Left ventricle myocardium inferior (tissue), 1 donor: Measurements from ENCODE around the gene XAGE1B. TPM values are rescaled to one million over a fixed set of nuclear protein-coding genes. Genes with fewer than 3 reads are reported as not detected.
"Not testable (repeated sequence)": the region's sequence is repeated elsewhere in the genome, so short reads cannot be mapped to it uniquely, and the experiment has no call there.

Experiments used
- DNase-seq: peaks from one replicate; pipeline ENCODE4 v3.0.0-alpha.2; 2020
- H3K27ac ChIP-seq: fragments of 200-600 bp; replicated peaks from 2 replicates; pipeline ENCODE4 v1.8.0; 2021
- H3K27me3 ChIP-seq: fragments of 200-600 bp; 2 replicates; pipeline ENCODE4 v1.8.0; 2021; ENCODE audit warnings: low read depth
- H3K36me3 ChIP-seq: fragments of 200-600 bp; 2 replicates; pipeline ENCODE4 v1.8.0; 2021
- H3K4me1 ChIP-seq: fragments of 200-600 bp; 2 replicates; pipeline ENCODE4 v1.8.0; 2021
- H3K4me3 ChIP-seq: fragments of 200-600 bp; 2 replicates; pipeline ENCODE4 v1.8.0; 2021; ENCODE audit warnings: mild to moderate bottlenecking, moderate library complexity
- H3K9me3 ChIP-seq: fragments of 200-600 bp; replicated peaks from 2 replicates; pipeline ENCODE4 v1.8.0; 2021
- CTCF ChIP-seq: fragments of 200-600 bp; IDR thresholded peaks from 2 replicates; pipeline ENCODE4 v1.8.0; 2021; ENCODE audit warnings: antibody characterized with exemption, mild to moderate bottlenecking, borderline replicate concordance
- intact Hi-C: fragments of 100-400 bp; cut with micrococcal nuclease; formaldehyde crosslinking; loops from one replicate; pipeline ENCODE4 v1.11.0; 2022
- total RNA-seq: library from RNA; stranded (reverse); fragmentation: NEBNext Ultra II Directional; extraction: Animal tissue kit (Norgen Biotek cat#: 25700); gene quantifications from one replicate; pipeline ENCODE4 v1.2.1, GENCODE V29; 2021
- donor health status: DM: no; HTN: yes; CAD: no; lungs with severe emphysema.

XAGE1B gene
- total RNA-seq, 1 donor from 2014 or later: not detected

GRCh38 chrX:52507331-52507730 is 9.5 kb downstream of the XAGE1B start:
- H3K4me1 ChIP-seq: no peaks in the 10 kb centered on the region
- H3K4me3 ChIP-seq: no peak overlapping the region
- H3K27ac ChIP-seq: no peak overlapping the region
- intact Hi-C loops: no loop called here
- no peaks in the 10 kb centered on the region for H3K36me3 ChIP-seq
- DNase-seq: no peak
- H3K27me3 ChIP-seq: no peaks in the 10 kb centered on the region
- no peaks in the 10 kb centered on the region for H3K9me3 ChIP-seq
- no peak for TF ChIP-seq CTCF

GRCh38 chrX:52504551-52504950 is 12.3 kb downstream of the XAGE1B start:
- no peak for TF ChIP-seq CTCF
- Histone ChIP-seq H3K4me3 (no peak overlapping the region), H3K36me3 (no peaks in the 10 kb centered on the region), H3K27ac (no peak overlapping the region), H3K4me1 (no peaks in the 10 kb centered on the region), H3K27me3 (no peaks in the 10 kb centered on the region), H3K9me3 (no peaks in the 10 kb centered on the region)
- DNase-seq: no peak
- intact Hi-C loops: no loop called here

- DNase-seq, H3K4me3 ChIP-seq, H3K9me3 ChIP-seq, intact Hi-C loops, H3K36me3 ChIP-seq, H3K4me1 ChIP-seq, H3K27me3 ChIP-seq, H3K27ac ChIP-seq: not testable (repeated sequence)
Observed at GRCh38 chrX:52501362-52501761, 15.5 kb downstream of the XAGE1B start.

GRCh38 chrX:52496419-52496772 is 20.5 kb downstream of the XAGE1B start:
- H3K9me3 ChIP-seq, H3K27ac ChIP-seq, intact Hi-C loops, DNase-seq, H3K36me3 ChIP-seq, H3K4me1 ChIP-seq, H3K27me3 ChIP-seq, H3K4me3 ChIP-seq: not testable (repeated sequence)

- H3K27me3 ChIP-seq, H3K27ac ChIP-seq, H3K4me3 ChIP-seq, DNase-seq, H3K36me3 ChIP-seq, H3K9me3 ChIP-seq, intact Hi-C loops, H3K4me1 ChIP-seq: not testable (repeated sequence)
Observed at GRCh38 chrX:52495545-52496418, 21.1 kb downstream of the XAGE1B start, which contains the start of gene XAGE1A. Gene XAGE1A (plus strand): TSS chrX:52495808. CDS start chrX:52497362, 1,554 bp downstream.

GRCh38 chrX:52471301-52471700 is 45.6 kb downstream of the XAGE1B start:
- H3K4me1 ChIP-seq, H3K36me3 ChIP-seq, H3K4me3 ChIP-seq, intact Hi-C loops, H3K27ac ChIP-seq, H3K27me3 ChIP-seq, DNase-seq, H3K9me3 ChIP-seq: not testable (repeated sequence)

Other genes with a start within 250 kb of the XAGE1B start
- not detected for gene XAGE2, start 148.0 kb downstream of the XAGE1B start, total RNA-seq
- not detected for gene XAGE1A, start 21.3 kb downstream of the XAGE1B start, total RNA-seq
- not detected for gene SSX7, start 137.8 kb upstream of the XAGE1B start, total RNA-seq
- gene SSX2, start 190.1 kb upstream of the XAGE1B start, total RNA-seq: not detected
- gene SSX2B, start 234.2 kb upstream of the XAGE1B start, total RNA-seq: not detected